Right atrium auricular region (tissue), 2 donors: ENCODE data around the gene CREB3. TPM values are rescaled to one million over a fixed set of nuclear protein-coding genes. Genes with fewer than 3 reads are reported as not detected.

Experiments used
- DNase-seq: peaks from one replicate; pipeline ENCODE4 v3.0.0-alpha.2; 2019; ENCODE audit warnings: low spot score
- H3K27ac ChIP-seq, 2 donors: fragments of 200-600 bp; sonication (generic); 1 replicate in 1 of 2; 2 replicates in 1 of 2; pipeline ENCODE4 v1.5.1; 2016 to 2019
- H3K27me3 ChIP-seq, 2 donors: fragments of 200-600 bp; sonication (generic); one replicate each; pipeline versions ENCODE4 v1.5.1 to v1.6.0; 2017 to 2019
- H3K36me3 ChIP-seq: fragments of 200-600 bp; sonication (generic); one replicate; pipeline ENCODE4 v1.5.1; 2016
- H3K4me1 ChIP-seq, 2 donors: fragments of 200-600 bp; sonication (generic); one replicate each; pipeline versions ENCODE4 v1.5.1 to v1.6.0; 2017 to 2019
- H3K4me3 ChIP-seq, 2 donors: fragments of 200-600 bp; sonication (generic); 1 replicate in 1 of 2; 2 replicates in 1 of 2; pipeline ENCODE4 v1.5.1; 2017 to 2019; ENCODE audit warnings: mild to moderate bottlenecking in 1 of 2, moderate library complexity in 1 of 2
- H3K9me3 ChIP-seq, 2 donors: fragments of 200-600 bp; sonication (generic); one replicate each; pipeline ENCODE4 v1.5.1; 2019
- CTCF ChIP-seq, 2 donors: fragments of 200-600 bp; sonication (generic); IDR thresholded peaks; one replicate each; pipeline ENCODE4 v1.5.1; 2019; ENCODE audit warnings: antibody characterized with exemption in 2 of 2
- microRNA-seq, 2 donors: library from miRNA; unstranded; fragments of <30 nt; microRNA quantifications; one replicate each; pipeline ENCODE4, GENCODE V29; 2016 to 2017; ENCODE audit warnings: borderline number of aligned reads in 2 of 2, borderline replicate concordance in 1 of 2
- total RNA-seq, 2 donors: library from RNA; depleted of rRNA; stranded (reverse); fragments of >200 nt; gene quantifications; one replicate each; pipeline ENCODE4 v1.1.0, GENCODE V29; 2016

Gene CREB3
- total RNA-seq, 2 donors from 2014 or later = 34.6 to 48.5 TPM

GRCh38 chr9:35774907-35775635, 42.6 kb downstream of the CREB3 start:
- H3K27ac ChIP-seq = no peak overlapping the region
- no peaks in the 10 kb centered on the region for H3K27me3 ChIP-seq
- no peaks in the 10 kb centered on the region for H3K36me3 ChIP-seq
- TF ChIP-seq CTCF (IDR thresholded peaks at IDR 0.05) = no peak
- no peaks in the 10 kb centered on the region for H3K9me3 ChIP-seq
- DNase-seq = no peak
- peaks cover 0 to 31% of the 10 kb centered on the region in 2 donors for H3K4me1 ChIP-seq
- no peak overlapping the region for H3K4me3 ChIP-seq

- Histone ChIP-seq H3K4me1 (peaks cover 0 to 23% of the 10 kb centered on the region in 2 donors), H3K27ac (no peak overlapping the region), H3K27me3 (no peaks in the 10 kb centered on the region), H3K9me3 (no peaks in the 10 kb centered on the region), H3K36me3 (no peaks in the 10 kb centered on the region), H3K4me3 (no peak overlapping the region)
- DNase-seq = no peak
- TF ChIP-seq CTCF (IDR thresholded peaks at IDR 0.05) = no peak
Measured at GRCh38 chr9:35776018-35776417, 43.6 kb downstream of the CREB3 start.

- DNase-seq = no peak
- no peaks in the 10 kb centered on the region for H3K27me3 ChIP-seq
- H3K9me3 ChIP-seq = no peaks in the 10 kb centered on the region
- no peak overlapping the region for H3K4me3 ChIP-seq
- peaks cover 0 to 9% of the 10 kb centered on the region in 2 donors for H3K4me1 ChIP-seq
- no peak for TF ChIP-seq CTCF (IDR thresholded peaks at IDR 0.05)
- no peak overlapping the region for H3K27ac ChIP-seq
- H3K36me3 ChIP-seq = no peaks in the 10 kb centered on the region
Measured at GRCh38 chr9:35778496-35778895, 46.0 kb downstream of the CREB3 start.

- no peak for TF ChIP-seq CTCF (IDR thresholded peaks at IDR 0.05)
- no peaks in the 10 kb centered on the region for H3K27me3 ChIP-seq
- DNase-seq = no peak
- no peak overlapping the region for H3K4me3 ChIP-seq
- H3K27ac ChIP-seq = no peak overlapping the region
- H3K36me3 ChIP-seq = no peaks in the 10 kb centered on the region
- H3K4me1 ChIP-seq = no peaks in the 10 kb centered on the region
- no peaks in the 10 kb centered on the region for H3K9me3 ChIP-seq
Measured at GRCh38 chr9:35781066-35781465, 48.6 kb downstream of the CREB3 start.

GRCh38 chr9:35783418-35783817, 51.0 kb downstream of the CREB3 start:
- DNase-seq = no peak
- no peak overlapping the region for H3K4me3 ChIP-seq
- H3K27ac ChIP-seq = no peak overlapping the region
- no peaks in the 10 kb centered on the region for H3K36me3 ChIP-seq
- no peaks in the 10 kb centered on the region for H3K4me1 ChIP-seq
- no peaks in the 10 kb centered on the region for H3K27me3 ChIP-seq
- no peaks in the 10 kb centered on the region for H3K9me3 ChIP-seq
- no peak for TF ChIP-seq CTCF (IDR thresholded peaks at IDR 0.05)

Small RNA genes lying within 50 kb of the gene (microRNA-seq; reads per million reads assigned to microRNA genes)
- gene MIR6852 (0 to 0.71 reads per million in 2 donors), gene MIR6853 (0.71 to 1.4 reads per million in 2 donors)

Other genes starting within 250 kb of the CREB3 start
- 10 to 100 TPM; 33.0 to 49.1 TPM for gene RUSC2, start 242.6 kb upstream of the CREB3 start, total RNA-seq
- 10 to 100 TPM; 16.5 to 28.0 TPM for gene TESK1, start 127.4 kb upstream of the CREB3 start, total RNA-seq
- 1 to 10 TPM in 1 of 2 donors, under 1 TPM in 1; 0.79 to 1.3 TPM for gene CD72, start 114.3 kb upstream of the CREB3 start, total RNA-seq
- gene SIT1, start 81.7 kb upstream of the CREB3 start, total RNA-seq = under 1 TPM in 1 of 2 donors, not detected in 1; 0.55 TPM
- 100 to 1,000 TPM in 1 of 2 donors, not detected in 1; 431 TPM for gene RMRP, start 74.6 kb upstream of the CREB3 start, total RNA-seq
- gene CCDC107, start 74.4 kb upstream of the CREB3 start, total RNA-seq = 10 to 100 TPM; 38.5 to 64.3 TPM
- under 1 TPM in 1 of 2 donors, not detected in 1; 0.44 TPM for gene ARHGEF39, start 67.5 kb upstream of the CREB3 start, total RNA-seq
- gene CA9, start 58.7 kb upstream of the CREB3 start, total RNA-seq = 1 to 10 TPM; 5.5 to 5.9 TPM
- gene TPM2, start 42.7 kb upstream of the CREB3 start, total RNA-seq = 100 to 1,000 TPM; 599 to 915 TPM
- gene TLN1, start 471 bp upstream of the CREB3 start, total RNA-seq = 100 to 1,000 TPM; 273 to 370 TPM
- 10 to 100 TPM; 64.1 to 76.3 TPM for gene GBA2, start 16.6 kb downstream of the CREB3 start, total RNA-seq
- gene RGP1, start 16.6 kb downstream of the CREB3 start, total RNA-seq = 10 to 100 TPM; 21.3 to 25.7 TPM
- not detected for gene MSMP, start 21.6 kb downstream of the CREB3 start, total RNA-seq
- 10 to 100 TPM; 17.7 to 27.2 TPM for gene NPR2, start 58.9 kb downstream of the CREB3 start, total RNA-seq
- gene SPAG8, start 79.6 kb downstream of the CREB3 start, total RNA-seq = 1 to 10 TPM; 1.6 to 4.1 TPM
- 10 to 100 TPM; 31.3 to 35.0 TPM for gene HINT2, start 82.4 kb downstream of the CREB3 start, total RNA-seq
- gene FAM221B, start 96.1 kb downstream of the CREB3 start, total RNA-seq = not detected
- 10 to 100 TPM; 10.3 TPM for gene TMEM8B, start 96.6 kb downstream of the CREB3 start, total RNA-seq
- gene OR13J1, start 137.7 kb downstream of the CREB3 start, total RNA-seq = not detected
- 10 to 100 TPM in 1 of 2 donors, 1 to 10 TPM in 1; 4.9 to 12.5 TPM for gene HRCT1, start 173.5 kb downstream of the CREB3 start, total RNA-seq
- gene SPAAR, start 176.8 kb downstream of the CREB3 start, total RNA-seq = 1 to 10 TPM; 3.8 to 6.3 TPM
- not detected for gene OR2S2, start 225.5 kb downstream of the CREB3 start, total RNA-seq